ENCODE measurements around the gene PUS7. TPM values are rescaled to one million over a fixed set of nuclear protein-coding genes. Genes with fewer than 3 reads are reported as not detected.
"Not testable (repeated sequence)": the region's sequence is repeated elsewhere in the genome, so short reads cannot be mapped to it uniquely, and the experiment has no call there.

Gene PUS7, protein sequence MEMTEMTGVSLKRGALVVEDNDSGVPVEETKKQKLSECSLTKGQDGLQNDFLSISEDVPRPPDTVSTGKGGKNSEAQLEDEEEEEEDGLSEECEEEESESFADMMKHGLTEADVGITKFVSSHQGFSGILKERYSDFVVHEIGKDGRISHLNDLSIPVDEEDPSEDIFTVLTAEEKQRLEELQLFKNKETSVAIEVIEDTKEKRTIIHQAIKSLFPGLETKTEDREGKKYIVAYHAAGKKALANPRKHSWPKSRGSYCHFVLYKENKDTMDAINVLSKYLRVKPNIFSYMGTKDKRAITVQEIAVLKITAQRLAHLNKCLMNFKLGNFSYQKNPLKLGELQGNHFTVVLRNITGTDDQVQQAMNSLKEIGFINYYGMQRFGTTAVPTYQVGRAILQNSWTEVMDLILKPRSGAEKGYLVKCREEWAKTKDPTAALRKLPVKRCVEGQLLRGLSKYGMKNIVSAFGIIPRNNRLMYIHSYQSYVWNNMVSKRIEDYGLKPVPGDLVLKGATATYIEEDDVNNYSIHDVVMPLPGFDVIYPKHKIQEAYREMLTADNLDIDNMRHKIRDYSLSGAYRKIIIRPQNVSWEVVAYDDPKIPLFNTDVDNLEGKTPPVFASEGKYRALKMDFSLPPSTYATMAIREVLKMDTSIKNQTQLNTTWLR
- total RNA-seq, result 1 to 10 TPM; 6.0 to 6.6 TPM
- 14.7 to 37.8 reads per million in 2 donors for total RNA-seq

DNA sequence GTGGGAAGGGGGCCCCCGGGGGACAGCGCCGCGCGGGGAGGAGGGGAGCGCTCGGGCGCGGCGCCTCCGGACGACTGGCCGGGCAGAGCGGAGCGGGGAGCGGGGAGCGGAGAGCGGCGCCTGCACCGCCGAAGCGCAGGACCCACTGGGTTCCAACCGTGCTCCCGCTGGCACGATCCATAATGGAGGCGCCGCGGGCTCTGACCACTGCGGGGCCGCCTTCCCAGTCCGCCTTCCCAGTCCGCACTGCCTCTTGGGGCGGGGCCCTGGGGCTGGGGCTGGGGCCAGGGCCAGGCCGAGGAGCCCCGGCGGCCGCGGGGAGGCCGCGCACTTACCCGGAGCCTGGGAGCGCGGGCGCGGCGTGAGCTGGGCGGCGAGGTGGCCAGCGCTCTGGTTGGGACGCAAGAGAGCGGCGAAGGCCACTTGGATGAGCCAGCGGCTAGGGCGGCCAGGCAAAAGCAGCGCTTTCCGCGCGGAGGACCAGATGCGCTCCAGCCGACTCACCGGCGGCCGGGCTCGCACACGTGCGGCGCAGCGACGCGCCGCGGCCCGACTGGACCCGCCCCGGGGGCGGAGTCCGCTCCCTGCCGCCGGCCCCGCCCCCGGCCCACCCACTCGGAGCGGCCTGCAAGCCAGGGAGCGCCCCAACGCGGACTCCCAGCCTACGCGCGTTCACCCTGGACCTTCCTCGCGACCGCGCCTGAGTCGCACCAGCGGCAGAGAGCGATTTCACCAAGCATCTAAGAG lies at the start of gene PUS7:
Gene PUS7 (minus strand): TSS at position 555 of the 747 bp plus-strand sequence. CDS start 13,759 bp downstream, outside the sequence.
- DNase-seq (peak; percentile 56 to 79 (median 79)), ATAC-seq (peak; percentile 96)
- Mint-ChIP-seq H3K36me3 (ENCODE audit: low read depth) (no peaks in the 10 kb centered on the region), H3K4me3 (peak within 1 kb of the TSS; percentile 99), H3K27me3 (no peaks in the 10 kb centered on the region), H3K27ac (peak within 1 kb of the TSS; percentile 53), H3K4me1 (peaks cover 12% of the 10 kb centered on the region)
- no peaks in the 10 kb centered on the region for H3K9me3 ChIP-seq (ENCODE audit: control insufficient read depth, low read length, poor library complexity, severe bottlenecking)

DNA sequence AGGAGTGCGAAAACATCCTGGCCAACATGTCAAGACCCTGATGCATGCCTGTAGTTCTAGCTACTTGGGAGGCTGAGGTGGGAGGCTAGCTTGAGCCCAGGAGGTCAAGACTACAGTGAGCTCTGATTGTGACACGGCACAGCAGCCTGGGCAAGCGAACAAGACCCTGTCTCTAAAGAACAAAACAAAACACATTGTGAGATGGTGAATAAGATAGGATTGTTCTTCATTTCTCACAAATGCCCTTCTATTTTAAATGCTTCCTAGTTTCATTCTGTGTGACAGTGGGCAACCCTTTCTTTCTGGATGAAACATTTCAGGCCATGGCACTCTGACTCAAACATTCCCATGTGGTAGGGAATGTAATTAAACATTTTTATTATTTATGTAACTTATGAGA lies 45.8 kb upstream of the PUS7 start:
- ATAC-seq, result no peak

DNA sequence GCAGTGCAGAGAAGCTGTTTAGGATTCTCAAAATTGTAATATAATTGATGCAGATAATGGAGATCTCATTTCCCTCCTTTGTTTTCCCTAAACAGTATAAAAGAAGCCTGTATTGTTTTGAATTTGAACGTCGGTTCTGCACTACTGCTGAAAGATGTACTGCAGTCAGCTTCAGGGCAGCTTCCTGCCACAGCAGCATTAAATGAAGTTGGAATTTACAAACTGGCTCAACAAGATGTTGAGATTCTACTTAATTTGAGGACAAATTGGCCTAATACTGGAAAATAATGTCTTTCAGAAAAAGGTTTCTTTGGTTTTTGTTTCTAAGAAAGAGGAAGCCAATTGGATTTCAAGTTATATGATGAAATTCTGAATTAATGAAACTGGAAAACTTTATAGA lies 45.0 kb upstream of the PUS7 start:
- Mint-ChIP-seq H3K4me1 (no peaks in the 10 kb centered on the region), H3K27me3 (no peaks in the 10 kb centered on the region), H3K27ac (no peak overlapping the region), H3K4me3 (no peak overlapping the region), H3K36me3 (ENCODE audit: low read depth) (peaks cover 5% of the 10 kb centered on the region)
- no peak for ATAC-seq
- H3K9me3 ChIP-seq (ENCODE audit: control insufficient read depth, low read length, poor library complexity, severe bottlenecking), result no peaks in the 10 kb centered on the region
- DNase-seq, result no peak

More for the DNA sequence above, 45.8 kb upstream of the PUS7 start:
- no peak overlapping the region for H3K4me3 Mint-ChIP-seq
- no peak for DNase-seq
- H3K36me3 Mint-ChIP-seq (ENCODE audit: low read depth), result peaks cover 5% of the 10 kb centered on the region
- no peaks in the 10 kb centered on the region for H3K4me1 Mint-ChIP-seq
- no peaks in the 10 kb centered on the region for H3K27me3 Mint-ChIP-seq
- no peaks in the 10 kb centered on the region for H3K9me3 ChIP-seq (ENCODE audit: control insufficient read depth, low read length, poor library complexity, severe bottlenecking)
- no peak overlapping the region for H3K27ac Mint-ChIP-seq

DNA sequence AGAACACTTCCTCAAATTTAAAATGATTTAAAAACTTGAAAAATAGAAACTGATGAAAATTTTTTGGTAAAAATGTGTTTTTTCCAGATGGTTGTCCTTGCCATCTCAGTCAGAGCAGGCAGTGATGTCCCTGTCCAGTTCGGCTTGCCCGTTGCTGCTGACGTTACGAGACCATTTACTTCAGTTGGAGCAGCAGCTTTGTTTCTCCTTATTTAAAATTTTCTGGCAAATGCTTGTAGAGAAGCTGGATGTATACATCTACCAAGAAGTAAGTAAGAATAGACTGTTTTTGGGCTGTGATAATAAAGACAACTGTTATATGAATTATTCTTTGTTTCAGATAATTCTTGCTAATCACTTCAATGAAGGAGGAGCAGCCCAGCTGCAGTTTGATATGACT lies 43.1 kb upstream of the PUS7 start:
- DNase-seq (no peak), ATAC-seq (no peak)
- H3K4me3 Mint-ChIP-seq, result no peak overlapping the region

DNA sequence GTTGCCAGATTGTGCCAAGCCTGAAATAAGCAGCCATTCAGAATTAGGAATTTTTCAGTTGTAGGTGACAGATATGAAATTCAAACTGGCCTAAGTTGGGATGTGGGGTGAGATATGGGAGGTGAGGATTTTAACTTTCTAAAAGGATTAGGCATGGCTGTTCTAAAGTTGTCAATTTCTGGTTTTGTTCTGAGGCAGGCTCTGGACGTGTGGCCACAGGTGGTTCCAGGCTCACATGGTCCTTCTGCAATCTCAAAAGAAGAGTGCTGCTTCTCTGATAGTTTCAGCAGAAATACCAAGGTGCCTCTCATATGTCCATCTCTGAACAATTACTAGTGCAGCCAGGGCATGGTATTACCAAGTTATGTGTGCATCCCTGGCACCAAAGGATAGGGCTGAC lies 37.9 kb upstream of the PUS7 start:
- H3K27ac Mint-ChIP-seq, result no peak overlapping the region
- H3K9me3 ChIP-seq (ENCODE audit: control insufficient read depth, low read length, poor library complexity, severe bottlenecking), result no peaks in the 10 kb centered on the region
- H3K4me1 Mint-ChIP-seq, result no peaks in the 10 kb centered on the region
- H3K4me3 Mint-ChIP-seq, result no peak overlapping the region
- peaks cover 3% of the 10 kb centered on the region for H3K36me3 Mint-ChIP-seq (ENCODE audit: low read depth)
- ATAC-seq (no peak), DNase-seq (no peak)
- no peaks in the 10 kb centered on the region for H3K27me3 Mint-ChIP-seq

More for the DNA sequence above, 43.1 kb upstream of the PUS7 start:
- H3K36me3 Mint-ChIP-seq (ENCODE audit: low read depth), result peaks cover 5% of the 10 kb centered on the region
- H3K27ac Mint-ChIP-seq, result no peak overlapping the region
- no peaks in the 10 kb centered on the region for H3K9me3 ChIP-seq (ENCODE audit: control insufficient read depth, low read length, poor library complexity, severe bottlenecking)
- no peaks in the 10 kb centered on the region for H3K27me3 Mint-ChIP-seq
- no peaks in the 10 kb centered on the region for H3K4me1 Mint-ChIP-seq

DNA sequence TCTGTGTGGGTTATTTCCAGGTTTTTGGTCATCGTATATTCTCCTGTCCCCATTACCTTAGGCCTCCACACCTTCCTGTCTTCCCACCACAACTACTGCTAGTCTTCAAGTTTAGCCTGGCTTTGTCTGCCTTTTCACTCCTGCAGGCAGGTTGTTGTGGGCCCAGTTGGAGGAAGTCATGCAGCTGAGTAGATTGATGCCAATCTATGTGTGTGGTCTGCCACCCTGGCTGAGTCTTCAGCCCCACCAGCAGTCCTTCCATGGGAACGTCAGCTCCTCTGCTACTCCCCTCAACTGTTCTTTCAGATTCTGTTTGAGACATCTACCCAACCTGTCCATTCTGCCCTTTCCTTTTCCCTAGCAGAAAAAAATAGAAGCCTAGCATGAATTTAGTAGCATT lies 16.3 kb upstream of the PUS7 start:
- no peaks in the 10 kb centered on the region for H3K9me3 ChIP-seq (ENCODE audit: control insufficient read depth, low read length, poor library complexity, severe bottlenecking)
- H3K27ac Mint-ChIP-seq, result peak overlapping the region; percentile 63
- DNase-seq (no peak), ATAC-seq (no peak)
- H3K4me1 Mint-ChIP-seq, result peaks cover 16% of the 10 kb centered on the region
- H3K36me3 Mint-ChIP-seq (ENCODE audit: low read depth), result peaks cover 5% of the 10 kb centered on the region
- no peak overlapping the region for H3K4me3 Mint-ChIP-seq
- H3K27me3 Mint-ChIP-seq, result no peaks in the 10 kb centered on the region

DNA sequence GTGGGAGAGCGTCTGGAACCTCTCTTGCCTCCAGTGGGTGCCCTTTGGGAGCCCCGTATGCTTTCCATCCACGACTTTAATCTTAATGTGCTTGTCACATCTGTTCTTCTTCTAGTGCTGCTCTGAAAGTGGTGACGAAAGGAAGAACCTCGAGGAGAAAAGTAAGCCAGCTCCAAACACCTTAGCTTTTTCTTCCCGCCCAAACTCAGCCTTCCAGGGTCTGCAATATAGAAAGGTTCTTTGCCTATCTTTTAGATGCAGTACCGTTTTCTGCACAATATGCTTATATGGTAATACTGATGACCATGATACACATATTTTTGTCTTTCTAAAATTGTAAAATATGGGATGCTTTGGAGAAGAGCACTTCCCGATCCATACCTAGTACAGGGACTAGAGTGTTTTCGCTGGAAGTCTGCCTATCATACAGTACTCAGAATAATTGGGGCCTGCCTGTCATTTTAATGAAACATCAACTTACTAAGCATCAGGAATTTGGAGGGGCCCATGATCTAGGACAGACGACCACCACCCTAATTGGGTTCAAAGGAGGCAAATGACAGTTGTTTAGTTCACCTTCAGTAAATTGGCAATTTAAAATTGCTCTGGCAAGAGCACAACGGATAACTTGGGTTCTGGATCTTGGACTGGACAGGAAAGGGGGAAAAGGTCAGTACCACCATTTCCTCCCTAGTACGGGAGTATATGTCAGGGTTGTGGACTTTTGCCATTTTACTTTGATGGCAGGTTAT lies 10.8 kb upstream of the PUS7 start:
- DNase-seq (no peak), ATAC-seq (no peak)
- no peaks in the 10 kb centered on the region for H3K27me3 Mint-ChIP-seq
- no peaks in the 10 kb centered on the region for H3K9me3 ChIP-seq (ENCODE audit: control insufficient read depth, low read length, poor library complexity, severe bottlenecking)
- peaks cover 19% of the 10 kb centered on the region for H3K4me1 Mint-ChIP-seq
- peaks cover 2% of the 10 kb centered on the region for H3K36me3 Mint-ChIP-seq (ENCODE audit: low read depth)
- peak overlapping the region; percentile 94 for H3K27ac Mint-ChIP-seq
- peak overlapping the region; percentile 94 for H3K4me3 Mint-ChIP-seq

DNA sequence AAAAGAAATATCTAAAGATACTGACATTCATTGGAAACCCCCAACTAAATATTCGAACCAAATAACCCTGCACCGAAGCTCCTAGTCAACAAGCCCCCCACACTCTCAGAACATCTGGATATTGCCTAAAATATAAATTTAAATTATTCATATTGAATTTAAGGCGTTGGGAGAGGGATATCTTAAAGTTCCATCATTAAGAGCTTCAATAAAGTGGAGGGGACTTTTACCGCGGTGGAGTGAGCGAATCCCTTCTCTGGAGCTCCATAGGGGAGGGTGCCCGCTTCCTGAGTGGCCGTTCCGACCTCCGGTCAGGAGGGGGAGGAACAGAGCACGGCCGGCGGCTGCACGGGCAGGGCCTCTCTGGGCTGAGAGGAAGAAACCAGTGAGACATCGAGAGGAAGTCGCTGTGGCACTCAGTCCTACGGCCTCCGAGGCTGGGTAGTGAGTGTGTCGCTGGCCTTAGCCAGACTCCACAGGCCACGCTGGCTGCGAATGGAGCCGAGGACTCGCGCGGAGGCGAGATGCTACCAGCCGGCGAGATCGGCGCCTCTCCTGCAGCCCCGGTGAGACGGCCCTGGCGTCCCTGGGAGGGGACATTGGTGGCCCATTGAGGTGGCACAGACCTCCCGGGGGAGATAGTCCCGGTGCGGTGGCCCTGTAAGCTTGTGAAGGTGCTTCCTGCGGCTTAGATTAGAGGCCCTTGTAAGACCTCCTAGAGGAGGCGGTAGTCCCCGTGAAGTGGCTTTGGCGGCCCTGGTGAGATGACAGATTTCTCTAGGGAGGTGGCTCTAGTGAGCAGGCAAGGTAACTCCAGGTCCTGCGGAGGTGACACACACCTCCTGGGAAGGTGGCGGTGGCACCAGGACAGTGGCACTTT lies 10.0 kb upstream of the PUS7 start, which contains the start of gene RINT1:
Gene RINT1 (plus strand): TSS at position 410 of the 880 bp plus-strand sequence. CDS start 115 bp downstream, at position 525.
- Mint-ChIP-seq H3K27me3 (no peaks in the 10 kb centered on the region), H3K4me1 (peaks cover 19% of the 10 kb centered on the region), H3K36me3 (ENCODE audit: low read depth) (peaks cover 2% of the 10 kb centered on the region), H3K4me3 (peak within 1 kb of the TSS; percentile 94), H3K27ac (peak within 1 kb of the TSS; percentile 94)
- ATAC-seq (peak; percentile 90), DNase-seq (peak; percentile 72 to 85 (median 80))
- no peaks in the 10 kb centered on the region for H3K9me3 ChIP-seq (ENCODE audit: control insufficient read depth, low read length, poor library complexity, severe bottlenecking)

DNA sequence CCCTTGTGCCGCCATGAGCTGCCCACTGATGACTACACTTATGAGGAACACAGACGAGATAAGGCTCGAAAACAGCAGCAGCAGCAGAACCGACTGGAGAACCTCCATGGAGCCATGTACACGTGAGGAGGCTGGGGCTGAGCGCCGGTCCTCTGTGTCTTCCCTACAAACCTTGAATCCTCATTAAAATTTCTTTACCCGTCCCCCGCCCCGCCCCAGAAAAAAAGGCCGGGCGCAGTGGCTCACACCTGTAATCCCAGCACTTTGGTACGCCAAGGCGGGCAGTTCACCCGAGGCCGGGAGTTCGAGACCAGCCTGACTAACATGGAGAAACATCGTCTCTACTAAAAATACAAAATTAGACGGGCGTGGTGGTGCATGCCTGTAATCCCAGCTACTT lies 8.5 kb upstream of the PUS7 start:
- DNase-seq, result no peak
- peak overlapping the region; percentile 49 for H3K4me3 Mint-ChIP-seq
- H3K36me3 Mint-ChIP-seq (ENCODE audit: low read depth), result peaks cover 2% of the 10 kb centered on the region
- no peaks in the 10 kb centered on the region for H3K9me3 ChIP-seq (ENCODE audit: control insufficient read depth, low read length, poor library complexity, severe bottlenecking)
- H3K27me3 Mint-ChIP-seq, result no peaks in the 10 kb centered on the region
- peaks cover 17% of the 10 kb centered on the region for H3K4me1 Mint-ChIP-seq
- no peak for ATAC-seq
- H3K27ac Mint-ChIP-seq, result peak overlapping the region; percentile 94

DNA sequence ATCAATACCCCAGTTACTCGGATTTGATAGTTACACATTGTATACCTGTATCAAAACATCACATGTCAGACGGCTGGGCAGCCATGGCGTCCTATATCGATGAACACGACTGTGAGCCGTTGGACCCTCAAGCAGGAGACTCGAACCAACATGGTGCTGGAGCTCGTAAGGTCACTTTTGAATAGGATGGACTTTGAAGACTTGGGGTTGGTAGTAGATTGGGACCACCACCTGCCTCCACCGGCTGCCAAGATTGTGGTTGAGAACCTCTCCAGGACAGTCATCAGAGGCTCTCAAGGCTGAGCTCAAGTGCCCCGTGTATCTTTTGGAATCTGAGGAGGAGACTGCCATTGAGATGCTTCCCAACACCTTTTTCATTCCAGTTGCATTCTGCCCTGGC lies 8.1 kb upstream of the PUS7 start:
- DNase-seq (no peak), ATAC-seq (no peak)
- H3K27me3 Mint-ChIP-seq, result no peaks in the 10 kb centered on the region
- H3K4me3 Mint-ChIP-seq, result peak overlapping the region; percentile 49
- peaks cover 2% of the 10 kb centered on the region for H3K36me3 Mint-ChIP-seq (ENCODE audit: low read depth)
- H3K9me3 ChIP-seq (ENCODE audit: control insufficient read depth, low read length, poor library complexity, severe bottlenecking), result no peaks in the 10 kb centered on the region
- H3K27ac Mint-ChIP-seq, result peak overlapping the region; percentile 94
- H3K4me1 Mint-ChIP-seq, result peaks cover 17% of the 10 kb centered on the region

DNA sequence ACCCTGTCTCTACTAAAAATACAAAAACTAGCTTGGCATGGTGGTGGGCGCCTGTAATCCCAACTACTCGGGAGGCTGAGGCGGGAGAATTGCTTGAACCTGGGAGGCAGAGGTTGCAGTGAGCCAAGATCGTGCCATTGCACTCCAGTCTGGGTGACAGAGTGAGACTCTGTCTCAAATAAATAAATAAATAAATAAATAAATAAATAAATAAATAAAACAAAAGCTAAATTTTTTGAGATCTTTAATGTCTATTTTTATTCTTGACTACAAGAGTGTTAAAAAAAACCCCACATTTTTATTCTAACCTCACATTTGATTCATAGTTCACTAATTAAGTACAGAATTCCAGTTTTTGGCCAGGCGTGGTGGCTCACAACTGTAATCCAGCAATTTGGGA lies 5.7 kb upstream of the PUS7 start:
- H3K36me3 Mint-ChIP-seq (ENCODE audit: low read depth); H3K9me3 ChIP-seq (ENCODE audit: control insufficient read depth, low read length, poor library complexity, severe bottlenecking); H3K4me3 Mint-ChIP-seq; H3K27ac Mint-ChIP-seq; H3K27me3 Mint-ChIP-seq; DNase-seq; ATAC-seq: not testable (repeated sequence)
- peaks cover 15% of the 10 kb centered on the region for H3K4me1 Mint-ChIP-seq

DNA sequence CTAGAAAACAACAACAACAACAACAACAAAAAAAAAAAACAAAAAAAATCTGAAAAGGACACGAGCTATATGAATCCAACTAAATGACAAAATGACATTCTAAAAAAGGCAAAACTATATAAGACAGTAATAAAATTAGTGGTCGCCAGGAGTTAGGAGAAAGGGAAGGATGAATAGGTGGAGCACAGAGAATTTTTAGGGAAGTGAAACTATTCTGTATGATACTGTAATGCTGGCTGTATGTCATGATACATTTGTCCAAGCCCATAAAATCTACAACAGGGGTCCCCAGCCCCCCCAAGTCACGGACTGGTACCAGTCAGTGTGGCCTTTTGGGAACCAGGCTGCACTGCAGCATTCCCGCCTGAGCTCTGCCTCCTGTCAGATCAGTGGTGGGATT lies 2.8 kb upstream of the PUS7 start:
- Mint-ChIP-seq H3K27me3 (no peaks in the 10 kb centered on the region), H3K4me1 (peaks cover 8% of the 10 kb centered on the region), H3K4me3 (peak overlapping the region; percentile 49), H3K27ac (no peak overlapping the region), H3K36me3 (ENCODE audit: low read depth) (no peaks in the 10 kb centered on the region)
- ATAC-seq, result no peak
- no peaks in the 10 kb centered on the region for H3K9me3 ChIP-seq (ENCODE audit: control insufficient read depth, low read length, poor library complexity, severe bottlenecking)
- no peak for DNase-seq
